ENCODE measurements around the gene SH3RF3.

- no peak for TF ChIP-seq FOXJ3 (CRISPR knock-in tag; IDR thresholded peaks at IDR 0.05; ENCODE audit: borderline replicate concordance)
- TF ChIP-seq CTCF (IDR thresholded peaks at IDR 0.05): no peak
- TF ChIP-seq NR2C2 (CRISPR knock-in tag; IDR thresholded peaks at IDR 0.05): no peak
- TF ChIP-seq IRF2 (CRISPR knock-in tag; IDR thresholded peaks at IDR 0.05; ENCODE audit: borderline replicate concordance, low read depth): no peak
- no peak for TF ChIP-seq ERG (CRISPR knock-in tag; IDR thresholded peaks at IDR 0.05)
- TF ChIP-seq ATF2 (CRISPR knock-in tag; IDR thresholded peaks at IDR 0.05; ENCODE audit: borderline replicate concordance, low read depth): no peak
- no peak for TF ChIP-seq PRDM15 (CRISPR knock-in tag; IDR thresholded peaks at IDR 0.05)
- TF ChIP-seq HMGXB4 (CRISPR knock-in tag; IDR thresholded peaks at IDR 0.05): no peak
- TF ChIP-seq ZNF232 (CRISPR knock-in tag; IDR thresholded peaks at IDR 0.05): no peak
- TF ChIP-seq ATF3 (CRISPR knock-in tag; conservative IDR thresholded peaks at IDR 0.05): no peak
- no peak for TF ChIP-seq CREB1 (CRISPR knock-in tag; IDR thresholded peaks at IDR 0.05)
- TF ChIP-seq MLX (CRISPR knock-in tag; IDR thresholded peaks at IDR 0.05): no peak
- no peak for TF ChIP-seq TEAD1 (CRISPR knock-in tag; IDR thresholded peaks at IDR 0.05)
Observed at GRCh38 chr2:109086743-109087020, 42.3 kb upstream of the SH3RF3 start.

All from WTC11 (cell line).